HG02588 (cell line): Measurements from ENCODE around the gene HGD.
"Not testable (repeated sequence)": the region's sequence is repeated elsewhere in the genome, so short reads cannot be mapped to it uniquely, and the experiment has no call there.

Experiments
- ATAC-seq: cut with Tn5 transposase; IDR thresholded peaks from one replicate; pipeline ENCODE4 v1.9.1; 2021; ENCODE audit warnings: mild to moderate bottlenecking, moderate library complexity; ENCODE audit not compliant: unreplicated experiment

The HGD gene

DNA sequence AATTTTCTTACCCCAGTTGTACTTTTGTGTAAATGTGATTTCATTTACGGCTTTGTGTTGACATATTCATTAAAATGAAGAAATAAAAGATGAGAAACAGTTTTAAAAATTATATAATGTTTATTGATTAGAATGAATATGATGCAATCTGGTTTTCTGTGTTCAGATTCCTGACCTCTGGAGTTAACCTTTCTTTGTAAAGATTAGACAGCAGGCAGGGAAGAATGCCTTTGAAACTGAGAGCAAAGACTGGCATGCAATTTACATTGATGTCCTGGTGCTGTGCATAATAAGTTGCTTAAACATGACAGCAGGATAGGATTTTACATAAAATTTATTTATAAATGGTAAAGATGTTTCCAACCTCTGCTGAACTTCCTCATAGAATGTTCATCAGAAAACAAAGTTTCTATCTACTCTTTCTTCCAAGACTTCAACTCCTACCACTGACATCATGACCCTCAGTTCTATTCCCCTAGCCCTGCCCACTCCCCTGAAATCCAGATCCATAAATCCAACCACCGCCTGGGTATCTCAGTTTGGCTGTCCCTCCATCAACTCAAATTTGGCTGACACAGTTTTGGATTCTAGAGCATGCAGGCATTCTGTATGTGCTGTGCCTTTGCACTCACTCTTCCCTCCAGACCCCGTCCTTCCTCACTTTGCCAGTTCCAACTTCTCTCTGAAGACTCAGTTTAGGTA lies 1.7 kb downstream of the HGD start:
- no peak for ATAC-seq

- peak; percentile 49 for ATAC-seq
These were observed 3.1 kb downstream of the HGD start for GRCh38 chr3:120678984-120679383.

DNA sequence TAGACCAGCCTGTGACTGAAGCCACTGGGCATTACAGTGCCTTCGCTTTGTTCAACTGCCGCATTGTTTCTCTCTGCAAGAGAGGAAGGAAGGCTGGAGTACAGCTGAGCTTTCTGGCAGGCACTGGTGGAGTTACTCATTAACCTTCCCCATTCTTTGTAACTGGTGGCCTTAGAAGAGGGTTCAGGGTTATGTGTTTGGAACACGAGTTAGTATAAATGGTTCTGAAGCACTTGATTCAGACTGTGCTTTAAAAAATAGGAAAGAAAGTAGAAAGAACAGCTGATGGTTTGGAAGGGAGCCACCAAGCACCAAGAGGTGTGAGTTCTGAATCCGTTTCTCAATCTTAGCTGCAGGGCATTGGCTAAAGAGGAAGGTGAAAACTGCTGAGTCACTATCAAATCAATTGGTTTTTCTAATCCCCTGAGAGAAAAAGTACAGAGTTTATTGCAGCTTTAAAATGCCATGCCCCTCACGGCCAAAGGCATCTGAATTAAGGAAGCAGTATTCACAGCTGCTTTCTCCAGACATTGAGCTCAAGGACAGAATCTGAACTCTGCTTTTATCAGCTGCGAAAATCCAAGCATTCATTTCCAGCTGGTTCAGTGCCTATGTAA lies 3.6 kb downstream of the HGD start:
- peak; percentile 87 for ATAC-seq

DNA sequence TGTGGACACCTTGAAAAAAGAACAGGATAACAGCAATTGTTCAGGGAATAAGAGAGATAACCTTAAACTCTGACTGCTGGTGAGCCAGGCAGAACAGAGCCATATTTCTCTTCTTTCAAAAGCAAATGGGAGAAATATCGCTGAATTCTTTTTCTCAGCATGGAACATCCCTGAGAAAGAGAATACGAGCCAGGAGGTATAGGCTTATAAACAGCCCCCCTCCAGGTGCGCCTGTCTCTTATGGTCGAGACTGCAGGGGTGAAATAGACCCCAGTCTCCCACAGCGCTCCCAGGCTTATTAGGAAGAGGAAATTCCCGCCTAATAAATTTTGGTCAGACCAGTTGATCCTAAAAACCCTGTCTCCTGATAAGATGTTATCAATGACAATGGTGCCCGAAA lies 4.8 kb downstream of the HGD start:
- not testable (repeated sequence) for ATAC-seq

DNA sequence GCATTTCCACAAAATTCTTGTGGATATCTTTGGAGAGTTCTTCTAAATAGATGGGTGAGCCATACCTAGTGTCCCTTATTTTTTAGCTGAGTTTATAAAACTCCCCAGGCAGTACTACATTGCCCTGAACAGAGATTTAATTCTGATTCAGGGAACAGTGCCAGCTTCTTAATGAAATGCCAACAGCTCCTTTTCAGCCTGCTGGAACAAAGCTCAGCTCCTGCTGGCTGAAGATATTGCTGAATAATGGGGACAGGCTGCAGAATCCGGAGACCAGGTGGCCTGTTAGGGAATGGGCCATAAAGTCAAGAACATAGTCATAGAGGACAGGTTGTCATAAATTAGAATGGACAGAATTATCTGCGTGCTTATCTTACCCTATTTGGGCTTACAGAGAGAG lies 8.9 kb downstream of the HGD start:
- ATAC-seq = no peak

DNA sequence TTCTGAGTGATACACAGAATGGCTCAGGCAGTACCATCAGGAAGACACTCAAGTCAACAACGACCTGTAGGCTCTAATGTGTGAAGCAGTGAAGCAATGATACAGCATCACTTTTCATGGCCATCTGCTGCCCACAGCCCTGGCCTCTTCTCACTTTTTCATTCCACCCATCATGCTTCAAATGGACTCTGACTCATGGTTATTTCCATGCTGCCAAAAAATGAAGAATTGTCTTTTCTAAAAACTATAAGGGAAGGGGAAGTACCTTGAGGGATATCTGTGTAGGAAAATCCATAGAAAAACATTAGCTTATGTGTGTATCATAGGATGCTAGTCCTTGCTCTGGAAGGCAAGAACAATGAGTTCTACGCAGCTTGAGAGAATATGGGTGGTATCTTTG lies 11.5 kb downstream of the HGD start:
- no peak for ATAC-seq

DNA sequence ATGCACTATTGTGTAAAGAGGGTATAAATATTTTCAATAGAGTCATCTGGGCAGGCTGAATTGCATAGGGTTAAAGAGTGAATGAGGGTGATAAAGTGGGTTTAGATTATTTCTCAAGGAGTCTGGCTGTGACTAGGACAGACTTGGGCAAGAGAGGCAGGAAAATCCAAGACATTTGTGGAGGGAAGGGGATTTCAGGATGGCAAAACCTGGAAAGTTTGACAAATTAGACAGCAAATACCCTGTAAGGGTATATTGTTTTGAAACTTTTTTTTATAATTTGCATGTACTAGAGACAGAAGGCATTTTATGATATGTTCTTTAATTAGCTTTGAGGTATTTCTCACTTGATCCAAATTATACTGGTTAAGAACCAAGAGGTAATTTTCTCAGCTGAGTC lies 17.1 kb downstream of the HGD start:
- ATAC-seq = no peak

- no peak for ATAC-seq
These were observed 20.1 kb downstream of the HGD start for GRCh38 chr3:120661945-120662344.

- no peak for ATAC-seq
These were observed 20.7 kb downstream of the HGD start for GRCh38 chr3:120661106-120661905.

DNA sequence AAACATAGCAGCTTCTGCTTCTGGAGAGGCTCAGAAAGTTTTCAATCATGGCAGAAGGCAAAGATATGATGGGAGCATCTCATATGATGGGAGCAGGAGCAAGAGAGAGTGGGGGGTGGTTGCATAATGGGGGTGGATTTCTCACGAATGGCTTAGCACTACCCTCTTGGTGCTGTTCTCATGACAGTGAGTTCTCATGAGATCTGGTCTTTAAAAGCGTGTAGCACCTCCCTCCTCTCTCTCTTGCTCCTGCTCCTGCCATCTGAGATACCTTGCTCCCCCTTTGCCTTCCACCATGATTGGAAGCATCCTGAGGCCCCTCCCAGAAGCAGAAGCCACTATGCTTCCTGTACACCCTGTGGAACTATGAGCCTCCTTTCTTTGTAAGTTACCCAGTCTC lies 22.2 kb downstream of the HGD start:
- ATAC-seq = no peak

- ATAC-seq = no peak
These were observed 22.8 kb downstream of the HGD start for GRCh38 chr3:120659285-120659684.

- no peak for ATAC-seq
These were observed 29.0 kb downstream of the HGD start for GRCh38 chr3:120652896-120653545.

DNA sequence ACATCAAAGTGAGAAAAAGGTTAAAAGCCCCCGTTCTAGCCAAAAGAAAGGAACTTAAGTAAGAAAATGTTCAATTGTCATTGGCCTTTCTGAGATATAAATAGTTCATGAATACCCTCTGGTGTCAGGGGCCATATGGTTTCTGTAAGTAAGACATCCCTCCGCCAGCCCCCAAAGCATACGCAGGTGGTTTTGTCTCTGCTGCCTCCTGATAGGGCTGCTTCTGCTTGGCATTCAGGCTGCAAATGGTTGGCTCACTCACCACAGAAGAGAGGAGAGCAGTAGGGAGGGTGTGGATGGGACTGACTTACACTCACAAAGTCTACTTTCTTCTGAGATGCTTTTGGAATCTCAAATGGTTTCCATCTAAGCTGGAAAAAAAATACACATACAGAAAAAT lies 29.8 kb downstream of the HGD start:
- no peak for ATAC-seq

- no peak for ATAC-seq
These were observed 31.7 kb downstream of the HGD start for GRCh38 chr3:120650311-120650710.

GRCh38 chr3:120649830-120650233 lies 32.2 kb downstream of the HGD start:
- ATAC-seq = no peak

DNA sequence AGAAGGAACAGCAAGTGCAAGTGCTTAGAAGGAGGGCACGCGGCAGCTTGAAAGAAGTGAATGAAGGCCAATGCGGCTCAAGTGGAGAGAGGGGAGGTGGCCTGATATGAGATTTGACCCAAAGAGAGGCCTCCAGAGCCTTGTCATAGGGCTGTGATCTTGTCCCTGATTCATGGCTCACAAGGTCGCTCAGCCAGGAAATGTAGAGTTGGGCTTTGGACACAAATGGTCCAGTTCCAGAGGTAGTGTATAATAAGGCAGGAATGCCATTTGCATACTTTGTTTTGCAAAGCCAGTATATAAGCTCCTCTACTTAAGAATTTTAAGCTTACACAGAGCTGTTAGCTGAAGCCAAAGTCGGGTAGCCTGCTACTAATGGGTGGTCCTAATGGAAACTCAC lies 33.7 kb downstream of the HGD start:
- no peak for ATAC-seq

GRCh38 chr3:120646771-120647432 lies 35.1 kb downstream of the HGD start:
- no peak for ATAC-seq

GRCh38 chr3:120645083-120645845 lies 36.8 kb downstream of the HGD start:
- no peak for ATAC-seq

- no peak for ATAC-seq
These were observed 39.6 kb downstream of the HGD start for GRCh38 chr3:120642368-120642948.

DNA sequence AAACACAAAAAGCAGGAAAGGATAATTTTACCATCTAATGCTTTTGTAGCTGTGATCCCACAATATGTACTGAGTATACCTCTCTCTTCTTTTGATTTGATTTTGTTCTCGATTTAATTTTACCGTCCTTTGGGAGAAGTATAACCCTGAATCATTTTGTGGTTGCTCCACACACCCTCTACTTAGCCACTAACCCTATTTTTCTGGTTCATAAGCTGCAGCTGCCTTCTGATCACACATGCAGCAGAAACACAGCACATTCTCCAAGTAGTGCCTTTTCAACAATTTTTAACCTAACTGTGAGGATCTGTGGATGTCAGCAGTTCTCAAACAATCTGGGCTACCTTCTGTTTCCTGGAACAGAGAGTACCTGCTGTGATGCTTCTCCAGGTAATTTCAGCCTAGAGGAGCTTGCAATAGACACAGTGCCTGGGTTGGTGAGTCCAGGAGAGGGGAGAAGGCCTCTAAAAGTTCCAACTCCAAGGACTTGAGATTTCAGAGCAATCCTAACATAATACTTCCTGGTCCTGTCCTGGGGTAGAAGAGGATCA lies 40.3 kb downstream of the HGD start:
- no peak for ATAC-seq
